Thoracic aorta (tissue), 2 donors: ENCODE measurements around the gene HNRNPF. TPM values are rescaled to one million over a fixed set of nuclear protein-coding genes. Genes with fewer than 3 reads are reported as not detected.
"Not testable (repeated sequence)": the region's sequence is repeated elsewhere in the genome, so short reads cannot be mapped to it uniquely, and the experiment has no call there.

Source experiments
- ATAC-seq: fragments of 150-250 bp; one replicate; pipeline ENCODE4 v1.8.0; 2017; ENCODE audit warnings: low read depth; ENCODE audit not compliant: insufficient number of reproducible peaks, low FRiP score
- DNase-seq: peaks from one replicate; pipeline ENCODE4 v3.0.0-alpha.2; 2020; ENCODE audit warnings: low spot score
- H3K27ac ChIP-seq, 2 donors: fragments of 200-600 bp; sonication (generic); 1 replicate in 1 of 2; 2 replicates in 1 of 2; pipeline ENCODE4 v1.5.1; 2016; ENCODE audit warnings: mild to moderate bottlenecking in 2 of 2, moderate library complexity in 2 of 2
- H3K27me3 ChIP-seq: fragments of 200-600 bp; sonication (generic); replicated peaks from 2 replicates; pipeline ENCODE4 v1.6.0; 2016; ENCODE audit warnings: mild to moderate bottlenecking; ENCODE audit not compliant: insufficient read depth
- H3K36me3 ChIP-seq: fragments of 200-600 bp; sonication (generic); one replicate; pipeline ENCODE4 v1.5.1; 2016
- H3K4me1 ChIP-seq, 2 donors: fragments of 200-600 bp; sonication (generic); 1 replicate in 1 of 2; 2 replicates in 1 of 2; pipeline versions ENCODE4 v1.5.1 to v1.6.0; 2016; ENCODE audit warnings: low read depth in 2 of 2, mild to moderate bottlenecking in 1 of 2; ENCODE audit not compliant: control insufficient read depth in 1 of 2
- H3K4me3 ChIP-seq: fragments of 200-600 bp; sonication (generic); 2 replicates; pipeline ENCODE4 v1.5.1; 2016; ENCODE audit warnings: mild to moderate bottlenecking
- H3K9me3 ChIP-seq: fragments of 200-600 bp; sonication (generic); 2 replicates; pipeline ENCODE4 v1.5.1; 2016
- CTCF ChIP-seq: fragments of 200-600 bp; sonication (generic); IDR thresholded peaks from one replicate; pipeline ENCODE4 v1.5.1; 2019; ENCODE audit warnings: antibody characterized with exemption
- total RNA-seq, 2 donors: library from RNA; depleted of rRNA; stranded (reverse); fragments of >200 nt; gene quantifications; one replicate each; pipeline versions ENCODE4 v1.1.0 to v1.2.3, GENCODE V29; 2016

The HNRNPF gene
- total RNA-seq, 2 donors from 2014 or later, result 86.6 to 137 TPM

DNA sequence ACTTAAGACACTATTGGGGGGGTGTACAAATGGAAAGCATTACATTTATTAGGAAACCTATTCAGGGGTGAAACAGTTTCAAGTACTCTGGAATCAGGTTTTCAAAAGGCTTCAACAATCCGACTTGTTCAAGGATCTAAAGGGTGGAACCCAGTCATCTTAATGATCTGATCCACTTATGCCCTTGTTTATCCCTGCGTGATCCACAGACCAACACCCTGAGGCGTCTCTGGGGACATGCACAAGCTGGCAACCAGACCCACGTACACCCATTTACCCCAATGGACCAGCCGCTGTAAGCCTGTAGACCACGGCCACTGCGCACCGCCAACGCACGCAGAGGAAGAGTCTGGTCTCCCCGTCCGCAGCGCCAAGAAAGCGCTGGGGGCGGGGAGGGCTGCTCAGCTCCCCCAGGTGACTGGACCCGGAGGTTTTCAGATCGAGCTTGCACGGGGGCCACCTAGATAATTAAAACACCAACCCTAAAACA lies 13.4 kb downstream of the HNRNPF start:
- TF ChIP-seq CTCF, result no peak
- Histone ChIP-seq H3K9me3 (no peaks in the 10 kb centered on the region), H3K36me3 (peaks cover 34% of the 10 kb centered on the region), H3K4me3 (peak overlapping the region; percentile 85), H3K27ac (peak overlapping the region; percentile 92 to 95), H3K27me3 (no peaks in the 10 kb centered on the region), H3K4me1 (peaks cover 13 to 52% of the 10 kb centered on the region in 2 donors)
- DNase-seq (no peak), ATAC-seq (no peak)

- no peak overlapping the region for H3K4me3 ChIP-seq
- H3K27ac ChIP-seq, result no peak overlapping the region
- no peak for TF ChIP-seq CTCF
- no peaks in the 10 kb centered on the region for H3K27me3 ChIP-seq
- ATAC-seq (no peak), DNase-seq (no peak)
- peaks cover 41% of the 10 kb centered on the region for H3K36me3 ChIP-seq
- no peaks in the 10 kb centered on the region for H3K9me3 ChIP-seq
- peaks cover 13 to 51% of the 10 kb centered on the region in 2 donors for H3K4me1 ChIP-seq
Observed at GRCh38 chr10:43394868-43395267, 14.1 kb downstream of the HNRNPF start.

GRCh38 chr10:43393606-43394360 lies 15.2 kb downstream of the HNRNPF start:
- Histone ChIP-seq H3K4me1 (peaks cover 7 to 42% of the 10 kb centered on the region in 2 donors), H3K4me3 (no peak overlapping the region), H3K27me3 (no peaks in the 10 kb centered on the region), H3K9me3 (no peaks in the 10 kb centered on the region), H3K36me3 (peaks cover 49% of the 10 kb centered on the region), H3K27ac (no peak overlapping the region)
- DNase-seq (no peak), ATAC-seq (no peak)
- TF ChIP-seq CTCF, result no peak

- not testable (repeated sequence) for DNase-seq, H3K27ac ChIP-seq
- peaks cover 4 to 36% of the 10 kb centered on the region in 2 donors for H3K4me1 ChIP-seq
Observed at GRCh38 chr10:43393186-43393585, 15.8 kb downstream of the HNRNPF start.

DNA sequence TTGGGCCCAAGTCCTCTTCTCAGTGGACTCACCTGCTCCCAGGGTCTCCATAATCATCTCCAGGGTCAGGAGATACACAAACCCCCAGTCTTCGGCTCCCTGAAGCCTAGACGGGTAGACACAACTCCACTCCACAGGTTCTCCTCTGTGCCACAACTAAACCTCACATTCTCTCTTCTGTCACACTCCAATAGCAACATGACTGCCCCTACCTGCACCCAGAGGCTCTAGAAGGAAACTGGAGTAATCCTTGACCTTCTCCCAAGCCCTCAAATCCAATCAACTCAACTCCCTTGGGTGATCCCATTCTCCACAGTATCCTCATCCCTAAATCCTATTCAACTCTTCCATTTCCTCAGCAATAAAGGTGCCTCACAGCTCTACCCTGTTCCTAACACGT lies 16.2 kb downstream of the HNRNPF start:
- Histone ChIP-seq H3K27ac (no peak overlapping the region), H3K9me3 (no peaks in the 10 kb centered on the region), H3K27me3 (no peaks in the 10 kb centered on the region), H3K36me3 (peaks cover 59% of the 10 kb centered on the region), H3K4me3 (no peak overlapping the region), H3K4me1 (peaks cover 4 to 31% of the 10 kb centered on the region in 2 donors)
- ATAC-seq (no peak), DNase-seq (no peak)
- TF ChIP-seq CTCF, result no peak

More at GRCh38 chr10:43393186-43393585, 15.8 kb downstream of the HNRNPF start:
- H3K27me3 ChIP-seq, H3K4me3 ChIP-seq, ATAC-seq, H3K9me3 ChIP-seq: not testable (repeated sequence)
- H3K36me3 ChIP-seq, result peaks cover 54% of the 10 kb centered on the region
